Stimulated activated naive CD4-positive, alpha-beta T cell treated with Interleukin-2 at 50 U/mL for 16 hours (primary cell): Measurements from ENCODE around the gene NMT2.
"Not testable (repeated sequence)": the region's sequence is repeated elsewhere in the genome, so short reads cannot be mapped to it uniquely, and the experiment has no call there.

Source experiments
- DNase-seq: peaks from one replicate; lab custom pipeline; 2025; lab: John Stamatoyannopoulos, UW

Gene NMT2

GRCh38 chr10:15168291-15168785 lies at the start of gene NMT2:
Gene NMT2 (minus strand): TSS chr10:15168693. CDS start chr10:15168612, 81 bp downstream.
- peak; percentile 54 for DNase-seq

DNA sequence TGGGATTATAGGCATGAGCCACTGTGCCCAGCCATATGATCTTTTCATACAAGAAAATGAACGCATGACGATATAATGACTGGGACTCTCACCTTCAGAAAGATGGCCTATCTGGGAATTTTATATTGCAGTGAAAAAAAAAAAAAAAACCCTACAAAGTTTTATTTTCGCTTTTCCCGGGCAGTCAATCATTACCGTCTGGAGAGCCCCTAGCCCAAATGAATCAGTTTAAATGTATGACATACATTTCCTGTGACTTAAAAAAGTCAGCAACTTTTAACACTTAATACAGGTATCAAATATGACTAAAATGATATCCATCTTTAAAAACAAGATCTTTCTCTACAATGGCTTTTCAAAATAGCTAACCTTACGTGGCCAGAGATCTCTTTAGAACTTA lies 48.2 kb upstream of the NMT2 start:
- no peak for DNase-seq

- no peak for DNase-seq
Observed at GRCh38 chr10:15214237-15214636, 45.7 kb upstream of the NMT2 start.

DNA sequence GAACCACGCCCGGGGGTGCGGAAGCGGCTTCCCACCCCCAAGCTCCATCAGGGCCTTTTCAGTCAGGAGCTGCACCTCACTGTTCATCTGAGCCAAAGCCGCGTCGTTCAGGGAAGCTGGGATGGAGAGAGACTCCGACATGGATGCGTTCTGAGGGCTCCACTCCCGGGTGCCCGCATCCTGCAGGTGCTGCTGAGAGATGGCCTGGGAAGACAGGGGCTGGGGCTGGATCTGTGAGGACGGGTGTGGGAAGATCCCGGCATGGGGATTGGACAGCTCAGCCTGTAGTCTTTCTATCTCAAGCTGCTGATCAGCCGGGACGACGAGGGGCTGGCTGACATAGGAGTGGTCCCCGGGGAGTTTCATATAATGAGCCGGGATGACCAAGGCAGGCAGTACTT lies 45.0 kb upstream of the NMT2 start:
- DNase-seq: no peak

DNA sequence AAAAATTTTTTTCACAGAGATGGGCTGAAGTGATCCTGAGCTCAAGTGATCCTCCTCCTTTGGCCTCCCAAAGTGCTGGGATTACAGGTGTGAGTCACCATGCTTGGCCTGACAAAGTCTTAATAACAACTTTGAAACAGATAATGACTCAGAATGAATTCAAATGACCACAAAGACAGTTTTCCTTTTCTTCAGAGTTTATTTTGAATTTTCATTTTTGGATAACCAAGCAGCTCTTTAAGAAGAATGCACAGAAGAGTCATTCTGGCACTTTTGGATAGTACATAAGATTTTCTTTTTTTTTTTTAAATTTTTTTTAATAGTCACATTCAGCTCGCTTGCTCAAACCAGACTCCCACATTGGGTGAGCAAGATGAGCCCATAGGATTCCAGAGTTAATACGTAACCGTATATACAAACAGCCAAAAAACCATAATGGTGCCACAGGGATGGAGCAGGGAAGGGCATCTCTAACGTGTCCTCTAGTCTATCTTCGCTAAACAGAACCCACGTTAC lies 43.0 kb upstream of the NMT2 start:
- DNase-seq: no peak

DNA sequence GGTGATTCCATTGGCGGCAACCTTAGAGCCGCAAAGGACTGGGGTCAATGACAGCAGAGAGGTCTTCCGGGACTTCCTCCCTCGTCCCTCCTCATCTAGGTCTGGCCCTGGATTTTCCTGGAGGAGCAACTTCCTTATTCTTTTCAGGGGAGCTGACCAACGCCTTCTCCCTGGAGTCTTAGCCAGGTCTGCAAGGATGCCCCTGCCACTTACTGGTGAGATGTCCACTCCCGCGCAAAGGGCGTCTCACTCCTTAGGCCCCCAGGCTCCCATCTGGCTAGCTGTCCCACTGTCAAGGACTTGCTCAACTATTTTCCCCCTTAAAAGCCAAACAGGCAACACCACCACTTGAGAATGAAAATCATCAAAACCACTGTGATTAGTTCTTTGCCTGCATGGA lies 42.0 kb upstream of the NMT2 start:
- no peak for DNase-seq

DNA sequence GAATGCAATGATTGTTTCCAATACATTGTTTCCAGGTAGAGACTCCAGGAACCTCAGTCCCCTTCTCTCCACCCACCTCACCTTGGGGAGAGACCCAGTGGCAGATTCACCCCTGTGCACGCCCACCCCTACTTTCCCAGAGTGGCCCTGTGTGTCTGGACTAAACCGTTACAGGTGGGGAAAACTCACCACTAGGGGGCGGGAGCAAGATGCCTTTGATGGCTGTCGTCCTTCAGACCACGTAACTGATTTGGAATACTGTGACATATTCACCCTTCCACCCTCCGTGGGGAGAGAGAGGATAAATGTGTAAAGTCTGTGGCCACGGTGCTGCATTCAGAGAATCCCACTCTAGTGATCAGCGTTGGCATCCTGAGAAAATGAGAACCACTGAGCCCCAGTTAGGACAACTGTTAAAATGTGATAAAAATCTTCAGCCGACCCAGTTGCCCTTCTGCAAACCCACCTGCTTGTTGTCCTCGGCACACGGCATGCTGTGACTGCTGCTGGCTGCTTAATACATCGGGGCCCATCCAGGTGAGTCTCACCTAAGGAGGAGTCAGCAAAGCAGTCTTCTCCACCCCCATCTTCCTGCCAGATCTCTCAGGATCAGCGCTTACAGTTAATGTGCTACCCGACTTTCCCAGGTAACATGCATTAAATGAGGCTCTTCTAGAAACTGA lies 41.5 kb upstream of the NMT2 start:
- peak; percentile 77 for DNase-seq

DNA sequence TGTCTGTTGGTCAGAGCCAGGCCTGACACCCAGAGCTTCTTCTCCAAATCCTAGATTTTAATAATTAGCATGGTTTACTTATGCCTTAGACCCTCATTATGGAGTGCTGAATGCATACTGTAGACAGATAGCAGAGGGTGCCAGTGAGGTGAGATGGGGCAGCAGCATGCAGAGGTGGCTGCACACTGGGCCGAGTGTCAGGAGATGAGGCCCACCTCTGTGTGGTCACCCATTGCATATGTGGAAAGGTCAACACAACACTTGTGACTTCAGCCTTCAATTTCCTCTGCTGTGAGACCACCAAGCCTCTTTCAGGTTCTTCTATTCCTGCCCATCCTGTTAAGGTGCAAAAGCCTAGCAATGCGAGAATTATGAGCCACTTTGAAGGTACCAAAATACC lies 39.7 kb upstream of the NMT2 start:
- DNase-seq: no peak

GRCh38 chr10:15207410-15207809 lies 38.9 kb upstream of the NMT2 start:
- not testable (repeated sequence) for DNase-seq

- DNase-seq: no peak
Observed at GRCh38 chr10:15202639-15203038, 34.1 kb upstream of the NMT2 start.

DNA sequence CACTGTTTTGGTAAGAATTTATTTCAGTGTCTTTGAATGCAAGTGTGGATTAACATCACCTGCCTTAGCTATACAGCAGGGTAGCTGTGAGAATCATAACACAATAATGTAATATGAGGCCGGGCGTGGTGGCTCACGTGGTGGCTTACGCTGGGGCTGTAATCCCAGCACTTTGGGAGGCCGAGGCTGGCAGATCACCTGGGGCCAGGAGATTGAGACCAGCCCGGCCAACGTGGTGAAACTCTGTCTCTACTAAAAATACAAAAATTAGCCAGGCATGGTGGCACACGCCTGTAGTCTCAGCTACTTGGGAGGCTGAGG lies 33.8 kb upstream of the NMT2 start:
- not testable (repeated sequence) for DNase-seq

DNA sequence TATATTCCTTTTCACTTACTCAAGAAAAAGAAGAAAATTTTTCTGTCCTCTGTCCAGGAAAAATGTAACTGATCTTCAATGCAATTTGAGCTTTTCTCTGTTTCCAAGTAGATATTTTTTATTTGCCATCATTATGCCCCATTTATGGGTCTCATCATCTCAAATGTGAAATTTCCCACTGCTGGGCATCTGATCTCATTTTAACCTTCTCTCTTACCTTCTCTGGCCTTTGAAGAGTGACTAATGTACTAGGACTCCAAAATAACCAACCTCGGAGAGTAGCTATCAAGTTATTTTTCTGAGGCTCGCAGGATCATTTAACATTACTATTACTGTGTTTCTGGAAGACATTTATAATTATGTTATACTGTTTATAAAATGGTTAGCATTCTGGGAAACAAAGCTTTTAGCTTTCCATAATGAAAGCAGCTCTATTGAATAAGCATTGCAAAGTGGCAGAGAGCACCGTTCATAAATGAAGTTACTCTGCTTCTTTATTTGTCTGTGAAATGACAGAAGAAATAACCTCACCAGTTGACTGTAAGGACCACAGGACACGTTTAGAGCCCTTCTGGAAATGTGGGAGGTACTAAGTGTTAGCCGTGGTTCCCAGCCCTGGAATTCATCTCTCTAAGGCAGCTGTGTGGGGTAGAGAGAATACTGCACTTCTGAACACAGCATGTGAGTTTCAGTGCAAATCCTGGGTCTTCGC lies 33.3 kb upstream of the NMT2 start:
- DNase-seq: no peak

DNA sequence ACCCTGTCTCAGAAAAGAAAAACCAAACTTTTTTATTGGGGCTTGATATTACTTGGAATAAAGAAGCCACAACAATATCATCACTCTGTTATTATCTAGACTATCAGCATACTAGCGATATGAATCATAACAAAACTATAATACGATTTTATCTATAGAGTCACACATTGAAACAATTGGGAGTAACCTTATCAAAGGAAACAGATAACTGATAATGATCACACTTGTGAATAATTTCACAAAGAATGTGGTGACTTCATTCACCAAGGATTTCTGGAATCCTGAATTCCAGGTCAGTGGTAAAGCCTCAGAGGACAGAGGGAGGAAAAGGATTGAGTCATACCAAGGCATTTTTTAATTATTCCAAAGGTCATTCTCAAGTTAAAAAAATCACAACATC lies 32.1 kb upstream of the NMT2 start:
- DNase-seq: no peak

- DNase-seq: no peak
Observed at GRCh38 chr10:15197911-15198310, 29.4 kb upstream of the NMT2 start.

- DNase-seq: no peak
Observed at GRCh38 chr10:15197276-15197675, 28.8 kb upstream of the NMT2 start.

DNA sequence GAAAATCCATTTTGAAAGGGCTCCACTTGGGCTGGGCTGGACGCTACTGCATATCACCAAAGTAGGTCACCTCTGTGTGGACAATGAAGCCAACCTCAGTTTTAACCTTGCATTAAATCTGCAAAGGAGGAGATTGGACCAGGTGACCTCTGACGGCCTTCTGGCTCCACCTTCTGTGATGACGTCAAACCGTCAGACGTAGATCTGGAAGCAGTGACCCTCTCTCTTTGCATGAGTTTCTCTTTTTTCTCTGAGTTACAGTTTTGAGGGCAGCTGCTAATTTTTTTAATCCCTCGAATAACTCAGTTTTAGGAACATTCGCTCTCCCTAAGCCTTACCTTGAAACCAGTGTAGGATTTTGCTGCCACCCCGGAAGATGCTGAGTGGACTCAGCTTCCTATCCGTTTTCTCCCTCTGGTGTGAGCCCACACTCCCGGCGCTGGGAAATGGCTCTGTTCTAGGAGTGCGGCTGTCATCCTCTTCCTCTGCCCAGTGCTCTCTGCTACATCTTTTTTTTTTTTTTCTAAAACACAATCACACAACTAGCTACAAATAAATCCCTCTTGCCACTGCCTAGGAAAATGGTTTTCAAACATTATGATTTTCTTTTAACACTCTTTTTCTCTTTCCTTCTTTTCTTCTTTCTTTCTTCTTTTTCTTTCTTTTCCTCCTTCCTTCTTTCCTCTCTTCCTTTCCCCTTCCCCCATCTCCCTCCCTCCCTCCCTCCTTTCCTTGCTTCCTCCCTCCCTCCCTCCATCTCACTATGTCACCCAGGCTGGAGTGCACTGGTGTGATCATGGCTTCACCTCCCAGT lies 27.7 kb upstream of the NMT2 start:
- no peak for DNase-seq

DNA sequence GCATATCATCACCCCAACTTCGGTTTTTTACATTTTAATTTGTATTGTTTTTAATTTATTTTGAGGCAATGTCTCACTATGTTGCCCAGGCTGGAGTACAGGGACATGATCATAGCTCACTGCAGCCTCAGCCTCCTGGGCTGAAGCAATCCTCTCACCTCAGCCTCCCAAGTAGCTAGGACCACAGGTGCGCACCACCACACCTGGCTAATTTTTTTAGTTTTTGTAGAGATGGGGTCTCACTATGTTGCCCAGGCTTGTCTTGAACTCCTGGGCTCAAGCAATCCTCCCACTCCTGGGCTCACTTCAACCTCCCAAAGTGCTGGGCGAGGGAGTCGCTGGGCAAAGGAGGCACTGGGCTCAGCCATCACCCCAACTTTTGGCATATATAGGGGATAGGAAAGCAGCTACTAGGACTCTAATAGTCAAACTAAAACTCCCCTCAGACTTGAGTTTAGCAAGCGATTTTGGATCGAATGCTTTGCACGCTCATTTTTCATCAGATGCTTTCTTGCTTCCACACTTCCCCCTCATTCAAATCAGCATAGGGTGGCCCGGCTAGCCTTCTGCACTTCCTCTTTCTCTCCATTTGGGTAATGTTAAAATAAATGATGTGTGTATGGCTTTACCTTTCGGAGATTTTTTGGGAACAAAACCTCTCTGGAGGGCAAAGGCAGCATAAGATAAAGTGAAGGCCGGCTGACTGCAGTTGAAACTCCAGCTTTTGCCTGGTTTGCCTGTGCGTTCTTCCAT lies 20.8 kb upstream of the NMT2 start:
- no peak for DNase-seq

GRCh38 chr10:15188603-15189002 lies 20.1 kb upstream of the NMT2 start:
- DNase-seq: no peak

GRCh38 chr10:15183689-15184481 lies 15.4 kb upstream of the NMT2 start:
- no peak for DNase-seq

DNA sequence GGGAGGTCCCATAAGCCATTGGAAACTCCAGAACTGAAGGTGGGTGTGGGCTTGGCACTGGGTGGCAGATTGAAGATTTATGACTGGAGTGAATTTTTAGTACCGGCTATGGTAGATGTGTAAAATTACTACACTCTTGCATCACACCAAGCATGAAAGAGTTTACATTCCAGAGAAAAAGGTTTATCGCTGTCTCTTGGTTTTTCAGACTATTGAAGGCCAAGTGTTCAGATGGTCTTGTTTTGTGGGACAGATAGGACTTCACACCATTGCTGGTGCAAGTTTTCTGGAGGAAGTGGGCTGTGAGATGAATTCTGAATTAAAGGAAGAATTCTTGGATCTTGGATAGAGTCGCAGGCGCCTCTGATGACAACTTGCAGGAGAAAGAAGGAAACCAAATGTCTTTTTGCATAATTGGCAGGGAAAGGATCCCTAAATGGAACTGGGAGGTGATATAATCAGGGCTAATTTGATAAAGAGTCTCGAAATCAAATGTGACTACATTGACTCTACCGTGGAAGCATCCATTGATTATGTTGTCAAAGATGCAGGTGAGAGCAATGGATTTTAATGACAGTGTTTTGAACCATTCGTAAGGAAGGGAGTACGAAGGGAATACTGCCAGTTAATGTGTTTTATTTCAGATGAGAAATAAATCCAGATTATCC lies 14.2 kb upstream of the NMT2 start:
- DNase-seq: no peak
